SU-DHL-6 (cell line): ENCODE measurements around the gene PRKN.
"Not testable (repeated sequence)": the region's sequence is repeated elsewhere in the genome, so short reads cannot be mapped to it uniquely, and the experiment has no call there.

Experiments used
- EZH2phosphoT487 ChIP-seq: fragments of 200-600 bp; sonication (generic), shearing (Covaris generic); conservative IDR thresholded peaks from 2 replicates; pipeline ENCODE4 v1.6.1; 2018; ENCODE audit warnings: mild to moderate bottlenecking, antibody characterized with exemption, low read length, moderate library complexity, mixed read lengths
- TF ChIP-seq, protein P1 (sequence below): fragments of 200-600 bp; sonication (generic); IDR thresholded peaks from one replicate; pipeline ENCODE4 v1.5.1; 2017; ENCODE audit warnings: antibody characterized with exemption, mild to moderate bottlenecking, low read length, moderate library complexity; ENCODE audit not compliant: insufficient read depth, poor library complexity, severe bottlenecking

DNA sequence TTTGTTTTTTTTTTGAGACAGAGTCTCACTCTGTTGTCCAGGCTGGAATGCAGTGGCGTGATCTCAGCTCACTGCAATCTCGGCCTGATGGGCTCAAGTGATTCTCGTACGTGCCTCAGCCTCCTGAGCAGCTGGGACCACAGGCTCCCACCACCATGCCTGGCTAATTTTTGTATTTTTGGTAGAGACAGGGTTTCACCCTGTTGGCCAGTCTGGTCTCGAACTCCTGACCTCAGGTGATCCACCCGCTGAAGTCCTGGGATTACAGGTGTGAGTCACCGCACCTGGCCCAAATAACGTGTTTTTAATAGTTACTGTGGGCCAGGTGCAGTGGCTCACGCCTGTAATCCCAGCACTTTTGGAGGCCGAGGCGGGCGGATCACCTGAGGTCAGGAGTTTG is 876.1 kb downstream of the PRKN start:
- TF ChIP-seq, protein P1, sequence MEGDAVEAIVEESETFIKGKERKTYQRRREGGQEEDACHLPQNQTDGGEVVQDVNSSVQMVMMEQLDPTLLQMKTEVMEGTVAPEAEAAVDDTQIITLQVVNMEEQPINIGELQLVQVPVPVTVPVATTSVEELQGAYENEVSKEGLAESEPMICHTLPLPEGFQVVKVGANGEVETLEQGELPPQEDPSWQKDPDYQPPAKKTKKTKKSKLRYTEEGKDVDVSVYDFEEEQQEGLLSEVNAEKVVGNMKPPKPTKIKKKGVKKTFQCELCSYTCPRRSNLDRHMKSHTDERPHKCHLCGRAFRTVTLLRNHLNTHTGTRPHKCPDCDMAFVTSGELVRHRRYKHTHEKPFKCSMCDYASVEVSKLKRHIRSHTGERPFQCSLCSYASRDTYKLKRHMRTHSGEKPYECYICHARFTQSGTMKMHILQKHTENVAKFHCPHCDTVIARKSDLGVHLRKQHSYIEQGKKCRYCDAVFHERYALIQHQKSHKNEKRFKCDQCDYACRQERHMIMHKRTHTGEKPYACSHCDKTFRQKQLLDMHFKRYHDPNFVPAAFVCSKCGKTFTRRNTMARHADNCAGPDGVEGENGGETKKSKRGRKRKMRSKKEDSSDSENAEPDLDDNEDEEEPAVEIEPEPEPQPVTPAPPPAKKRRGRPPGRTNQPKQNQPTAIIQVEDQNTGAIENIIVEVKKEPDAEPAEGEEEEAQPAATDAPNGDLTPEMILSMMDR: not testable (repeated sequence)
- TF ChIP-seq EZH2phosphoT487: not testable (repeated sequence)
